ENCODE data around the gene TNFSF10. TPM values are rescaled to one million over a fixed set of nuclear protein-coding genes. Genes with fewer than 3 reads are reported as not detected.
A peak's percentile ranks its signal among the peaks of the same experiment; 100 is the strongest.

TNFSF10 gene
- total RNA-seq, 1 experiment from 2014 or later: 2.2 TPM

- in situ Hi-C loops (cut with HindIII; ENCODE audit: low pct_unique_long_range_greater_than_20kb, low sequenced_read_pairs): no loop called here
Observed at GRCh38 chr3:172471903-172472302, 51.3 kb downstream of the TNFSF10 start.

GRCh38 chr3:172470588-172470987 is 52.6 kb downstream of the TNFSF10 start:
- in situ Hi-C loops (cut with HindIII; ENCODE audit: low pct_unique_long_range_greater_than_20kb, low sequenced_read_pairs): no loop called here
- DNase-seq (ENCODE audit: low read depth): no peak

More at GRCh38 chr3:172471903-172472302, 51.3 kb downstream of the TNFSF10 start:
- no peak for DNase-seq (ENCODE audit: low read depth)

GRCh38 chr3:172467170-172467824 is 55.9 kb downstream of the TNFSF10 start:
- peak; percentile 69 for DNase-seq (ENCODE audit: low read depth)
- in situ Hi-C loops (cut with HindIII; ENCODE audit: low pct_unique_long_range_greater_than_20kb, low sequenced_read_pairs): no loop called here

- in situ Hi-C loops (cut with HindIII; ENCODE audit: low pct_unique_long_range_greater_than_20kb, low sequenced_read_pairs): no loop called here
- no peak for DNase-seq (ENCODE audit: low read depth)
Observed at GRCh38 chr3:172466553-172467130, 56.6 kb downstream of the TNFSF10 start.

GRCh38 chr3:172465281-172465680 is 57.9 kb downstream of the TNFSF10 start:
- in situ Hi-C loops (cut with HindIII; ENCODE audit: low pct_unique_long_range_greater_than_20kb, low sequenced_read_pairs): no loop called here
- no peak for DNase-seq (ENCODE audit: low read depth)

- in situ Hi-C loops (cut with HindIII; ENCODE audit: low pct_unique_long_range_greater_than_20kb, low sequenced_read_pairs): no loop called here
- no peak for DNase-seq (ENCODE audit: low read depth)
Observed at GRCh38 chr3:172464306-172464705, 58.9 kb downstream of the TNFSF10 start.

- DNase-seq (ENCODE audit: low read depth): peak; percentile 32
- in situ Hi-C loops (cut with HindIII; ENCODE audit: low pct_unique_long_range_greater_than_20kb, low sequenced_read_pairs): no loop called here
Observed at GRCh38 chr3:172461530-172462138, 61.6 kb downstream of the TNFSF10 start.

GRCh38 chr3:172456404-172456803 is 66.8 kb downstream of the TNFSF10 start:
- no peak for DNase-seq (ENCODE audit: low read depth)
- in situ Hi-C loops (cut with HindIII; ENCODE audit: low pct_unique_long_range_greater_than_20kb, low sequenced_read_pairs): no loop called here

Other genes starting within 250 kb of the TNFSF10 start
- gene GHSR, start 75.0 kb downstream of the TNFSF10 start, total RNA-seq (2014; rRNA removed; shearing (Covaris generic); ENCODE audit: low replicate concordance): not detected in 2 replicates
- 22.5 and 45.2 TPM in 2 replicates for gene NCEH1, start 187.6 kb upstream of the TNFSF10 start, total RNA-seq (2014; rRNA removed; shearing (Covaris generic); ENCODE audit: low replicate concordance)
- gene ECT2, start 227.3 kb upstream of the TNFSF10 start, total RNA-seq (2014; rRNA removed; shearing (Covaris generic); ENCODE audit: low replicate concordance): 61.7 and 69.9 TPM in 2 replicates

All from Caki2 (cell line).